Stimulated activated CD4-positive, alpha-beta T cell treated with anti-CD3 and anti-CD28 coated beads, Interleukin-2, amount 100 ng/mL, for 24 hours (primary cell): ENCODE results near the gene CCL14.
"Not testable (repeated sequence)": the region's sequence is repeated elsewhere in the genome, so short reads cannot be mapped to it uniquely, and the experiment has no call there.

Experiments used
- DNase-seq, 2 donors: peaks; one replicate each; pipeline ENCODE4 v3.0.0-alpha.2; 2020

CCL14 gene

GRCh38 chr17:35984140-35984539 lies 2.4 kb downstream of the CCL14 start:
- no peak for DNase-seq

GRCh38 chr17:35982409-35983191 lies 3.9 kb downstream of the CCL14 start:
- no peak for DNase-seq

- DNase-seq: no peak
Measured at GRCh38 chr17:35981908-35982330, 4.6 kb downstream of the CCL14 start.

- no peak for DNase-seq
Measured at GRCh38 chr17:35981246-35981645, 5.3 kb downstream of the CCL14 start, which contains the start of gene CCL16. Gene CCL16, minus strand, starts transcription at chr17:35981497. Its CDS starts 77 bp downstream, at chr17:35981420.

DNA sequence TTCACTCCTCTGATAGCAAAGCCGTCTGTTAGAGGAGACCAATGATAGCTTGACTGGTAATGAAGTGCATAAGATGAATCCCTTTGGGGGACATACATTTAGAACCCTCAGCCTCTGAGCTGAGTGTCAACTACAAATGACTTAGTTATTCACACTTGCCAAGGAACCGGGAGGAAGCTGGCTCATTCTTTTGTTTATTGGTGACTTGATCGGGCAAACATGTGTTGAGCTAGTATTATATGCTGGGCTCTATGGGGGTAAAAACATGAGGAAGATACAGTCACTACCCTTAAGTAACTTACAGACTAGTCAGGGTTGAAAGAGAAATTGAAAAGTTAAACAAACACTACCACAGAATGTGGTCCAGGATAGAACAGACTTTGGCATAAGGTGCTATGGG lies 8.2 kb downstream of the CCL14 start:
- DNase-seq: no peak

GRCh38 chr17:35977509-35977908 lies 9.0 kb downstream of the CCL14 start:
- no peak for DNase-seq

- DNase-seq: no peak
Measured at GRCh38 chr17:35973333-35974260, 12.9 kb downstream of the CCL14 start.

GRCh38 chr17:35972945-35973332 lies 13.6 kb downstream of the CCL14 start:
- DNase-seq: no peak

GRCh38 chr17:35972535-35972934 lies 14.0 kb downstream of the CCL14 start:
- no peak for DNase-seq

DNA sequence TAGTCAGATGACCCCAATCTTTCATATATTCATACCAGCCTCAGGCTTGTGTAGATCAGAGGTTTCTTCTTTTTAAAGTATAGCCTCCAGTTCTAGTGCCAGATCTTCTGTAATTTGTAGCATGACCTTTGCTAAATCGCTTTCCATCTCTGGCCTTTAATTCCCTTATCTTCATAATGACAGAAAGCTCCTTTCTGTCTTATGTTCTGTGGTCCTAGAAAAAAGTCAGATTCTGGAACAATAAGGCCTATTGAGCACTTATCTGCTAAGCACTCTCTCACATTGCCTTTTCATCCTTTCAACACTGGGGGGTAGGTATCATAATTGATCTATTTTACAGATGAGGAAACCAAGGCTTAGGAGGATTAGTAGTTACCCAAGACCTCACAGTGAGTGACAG lies 14.5 kb downstream of the CCL14 start:
- no peak for DNase-seq

DNA sequence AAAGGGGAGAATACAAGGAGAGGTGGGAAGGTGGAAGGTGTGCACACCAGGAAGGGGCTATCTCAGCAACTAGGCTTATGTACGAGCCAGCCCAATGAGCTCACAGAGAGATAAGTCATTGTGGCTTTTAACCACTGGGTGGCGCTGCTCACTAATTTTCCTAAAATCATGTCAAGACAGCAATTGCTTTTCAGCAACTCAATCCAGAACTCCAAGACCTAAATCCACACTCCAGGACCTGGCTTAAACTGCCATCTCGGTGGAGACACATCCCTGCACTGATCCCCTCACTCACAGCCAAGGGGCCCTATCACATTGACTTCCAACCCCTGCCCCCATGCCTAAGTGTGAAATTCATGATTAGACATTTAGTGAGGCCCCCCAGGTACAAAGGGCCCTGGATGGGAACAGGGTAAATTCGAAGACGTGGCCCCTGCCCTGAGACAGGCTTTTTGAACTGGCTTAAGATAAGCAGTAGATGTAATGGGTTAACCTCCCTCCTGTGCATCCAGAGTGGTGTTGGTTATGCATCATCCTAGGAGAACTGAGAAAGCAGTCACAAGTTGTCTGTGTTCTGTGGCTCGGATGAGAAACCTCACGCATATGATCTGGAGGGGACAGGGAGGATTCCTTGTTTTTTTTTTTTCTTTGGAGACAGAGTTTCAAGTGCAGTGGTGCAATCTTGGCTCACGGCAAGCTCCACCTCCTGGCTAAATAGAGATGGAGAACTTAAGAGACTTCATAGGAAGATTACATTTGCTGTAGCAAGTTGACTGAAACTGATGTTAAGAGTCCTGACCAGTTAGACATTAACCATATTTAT lies 16.8 kb downstream of the CCL14 start:
- DNase-seq: peak; percentile 76 to 77

GRCh38 chr17:35968520-35969054 lies 17.9 kb downstream of the CCL14 start:
- DNase-seq: no peak

DNA sequence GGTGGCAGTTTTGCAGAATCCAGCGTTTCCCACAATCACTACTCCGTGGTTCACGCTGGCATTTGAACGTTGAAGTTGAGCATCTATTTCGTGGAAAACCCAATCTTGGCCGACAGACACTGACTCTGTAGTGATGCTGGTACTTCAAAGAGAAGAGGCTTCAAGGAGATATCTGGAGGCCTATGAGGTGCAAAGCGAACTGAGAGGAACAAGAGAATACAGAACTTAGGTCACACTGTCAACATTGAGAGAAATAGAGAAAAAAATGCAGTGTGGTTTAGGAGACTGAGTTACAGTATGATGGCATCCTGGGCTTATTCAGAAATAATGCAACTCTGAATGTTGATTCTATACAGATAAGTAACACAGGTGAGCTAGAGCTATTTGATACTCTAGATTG lies 21.3 kb downstream of the CCL14 start:
- no peak for DNase-seq

GRCh38 chr17:35963663-35964062 lies 22.9 kb downstream of the CCL14 start:
- DNase-seq: no peak

DNA sequence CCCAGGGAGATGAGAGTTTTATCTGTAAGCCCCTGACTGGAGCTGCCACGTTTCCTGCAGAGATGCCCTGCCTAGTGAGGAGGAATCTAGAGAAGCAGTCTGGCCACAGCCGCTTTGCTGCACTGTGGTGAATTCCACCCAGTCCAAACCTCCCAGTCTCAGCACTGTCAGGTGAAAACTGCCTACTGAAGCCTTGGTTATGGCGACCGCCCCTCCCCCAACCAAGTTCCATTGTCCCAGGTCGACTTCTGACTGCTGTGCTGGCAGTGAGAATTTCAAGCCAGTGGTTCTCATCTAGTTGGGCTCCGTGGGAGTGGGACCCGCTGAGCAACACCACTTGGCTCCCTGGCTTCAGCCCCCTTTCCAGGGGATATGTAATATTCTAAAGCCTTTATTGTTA lies 32.8 kb downstream of the CCL14 start:
- no peak for DNase-seq

DNA sequence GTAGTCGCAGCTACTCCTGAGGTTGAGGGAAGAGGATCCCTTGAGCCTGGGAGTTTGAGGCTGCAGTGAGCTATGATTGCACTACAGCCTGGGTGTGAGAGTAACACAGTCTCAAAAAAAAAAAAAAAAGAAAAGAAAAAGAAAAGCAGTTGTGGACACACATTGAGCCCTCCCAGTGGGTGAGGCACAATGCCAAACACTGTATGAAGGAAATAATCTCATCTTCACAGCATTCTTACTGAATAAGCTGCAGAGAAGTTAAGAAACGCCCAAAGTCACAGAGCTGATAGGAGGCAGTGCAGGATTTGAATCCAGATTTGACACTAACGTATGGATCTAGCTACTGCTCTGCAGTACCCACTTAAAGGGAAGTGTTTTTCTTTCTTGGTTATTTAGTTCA lies 37.1 kb downstream of the CCL14 start:
- DNase-seq: no peak

DNA sequence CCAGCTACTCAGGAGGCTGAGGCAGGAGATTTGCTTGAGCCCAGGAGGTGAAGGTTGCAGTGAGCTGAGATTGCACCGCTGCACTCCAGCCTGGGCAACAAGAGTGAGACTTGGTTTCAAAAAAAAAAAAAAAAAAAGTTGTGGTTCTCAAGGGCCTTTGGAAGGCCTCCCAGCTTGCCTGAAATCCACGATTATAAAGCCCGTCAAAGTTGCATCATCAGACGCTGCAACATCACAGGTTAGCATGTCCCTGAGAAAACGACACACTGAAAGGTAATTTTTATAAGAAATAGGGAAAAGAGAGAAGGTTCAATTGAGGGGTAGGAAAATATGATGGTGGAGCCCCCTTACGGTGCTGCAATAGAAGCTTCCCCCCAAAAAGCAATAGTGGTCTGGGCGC lies 38.4 kb downstream of the CCL14 start:
- no peak for DNase-seq

GRCh38 chr17:35947156-35947585 lies 39.4 kb downstream of the CCL14 start:
- DNase-seq: peak; percentile 41 to 53

DNA sequence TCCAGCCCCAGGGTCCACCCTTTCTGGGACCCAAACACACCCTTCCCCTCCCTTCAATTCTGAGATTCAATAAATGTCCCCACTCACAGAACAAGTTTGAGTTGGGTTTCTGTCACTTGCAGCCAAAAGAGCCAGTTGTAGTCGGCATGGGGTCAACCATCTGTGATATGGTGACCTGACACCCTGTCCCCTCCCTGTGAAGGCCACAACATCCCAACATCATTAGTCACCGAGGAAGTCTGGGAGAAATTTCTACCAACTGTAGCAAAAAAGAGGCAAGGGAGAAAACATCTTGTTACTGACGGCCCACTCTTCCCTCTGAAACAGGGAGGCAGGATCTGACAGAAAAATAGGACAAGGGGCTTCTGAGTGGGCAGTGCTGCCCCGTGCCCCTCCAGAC lies 42.4 kb downstream of the CCL14 start:
- no peak for DNase-seq

DNA sequence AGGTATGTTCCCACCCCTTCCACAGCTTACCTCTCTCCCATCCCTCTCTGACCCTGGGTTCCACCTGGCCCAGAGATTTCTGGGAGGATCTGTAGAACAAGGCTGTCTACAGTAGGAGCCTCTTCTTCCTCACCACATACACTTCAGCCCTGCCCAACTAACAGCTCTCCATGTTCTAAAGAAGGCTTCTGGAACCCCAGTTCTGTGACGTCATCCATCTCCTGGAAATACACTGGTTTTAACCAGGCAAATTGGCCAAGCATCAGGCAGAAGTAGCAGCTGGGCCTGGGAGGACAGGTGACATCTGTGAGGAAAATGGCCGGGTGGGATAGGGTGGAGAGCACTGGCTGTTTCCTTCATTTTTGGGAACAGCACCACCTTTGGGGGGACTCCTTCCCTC lies 43.0 kb downstream of the CCL14 start, which contains the start of gene LYZL6:
Gene LYZL6, minus strand, starts transcription at position 177 of the 400 bp plus-strand sequence. CDS start 4,357 bp downstream, outside the sequence.
- DNase-seq: no peak

DNA sequence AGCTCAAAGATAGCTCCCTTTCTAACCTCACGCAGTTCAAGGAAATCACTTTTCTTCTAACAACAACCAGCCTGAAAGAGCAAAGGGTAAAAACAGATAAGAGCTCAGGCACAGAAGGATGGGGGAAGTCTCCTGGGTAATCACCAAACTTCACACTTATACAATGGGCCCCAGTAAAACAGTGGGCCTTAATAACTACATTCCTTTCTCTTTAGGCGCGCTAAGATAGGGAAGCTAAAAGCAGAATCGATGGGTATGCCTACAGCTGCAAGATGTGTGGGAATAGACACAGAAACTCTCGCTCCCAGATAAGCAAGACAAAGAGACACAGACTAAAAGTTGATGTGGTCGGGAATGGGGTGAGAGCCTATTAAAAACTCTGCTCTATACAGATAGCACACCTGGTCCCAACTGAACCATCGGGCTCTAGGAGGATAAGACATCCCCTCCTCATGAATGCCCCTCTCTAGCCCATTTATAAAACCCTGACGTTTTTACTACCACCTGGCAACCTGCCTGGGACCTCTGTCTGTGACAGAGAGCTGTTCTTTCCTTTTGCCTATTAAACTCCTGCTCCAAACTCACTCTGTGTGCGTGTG lies 43.8 kb downstream of the CCL14 start:
- no peak for DNase-seq

DNA sequence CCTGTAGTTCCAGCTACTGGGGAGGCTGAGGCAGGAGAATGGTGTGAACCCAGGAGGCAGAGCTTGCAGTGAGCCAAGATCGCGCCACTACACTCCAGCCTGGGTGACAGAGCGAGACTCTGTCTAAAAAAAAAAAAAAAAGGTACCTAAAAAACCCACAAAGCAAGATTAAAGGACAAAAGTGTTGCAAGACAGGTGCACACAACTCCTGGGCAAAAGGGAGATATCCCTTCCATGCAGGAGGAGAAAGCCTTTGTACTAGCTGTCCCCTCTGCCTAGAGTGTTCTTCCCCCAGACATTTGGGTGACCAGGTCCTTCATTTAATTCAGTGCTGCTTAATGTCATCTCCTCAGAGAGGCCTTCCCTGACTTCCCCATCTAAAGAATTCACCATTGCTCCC lies 48.0 kb downstream of the CCL14 start:
- DNase-seq: not testable (repeated sequence)
